Superior temporal gyrus (tissue), 1 donor: ENCODE results near the gene FAHD1.
A peak's percentile ranks its signal among the peaks of the same experiment; 100 is the strongest.
"Not testable (repeated sequence)": the region's sequence is repeated elsewhere in the genome, so short reads cannot be mapped to it uniquely, and the experiment has no call there.

Source experiments
- DNase-seq: peaks from one replicate; pipeline ENCODE4 v3.0.0-alpha.2; 2016; ENCODE audit errors: extremely low spot score

Gene FAHD1

DNA sequence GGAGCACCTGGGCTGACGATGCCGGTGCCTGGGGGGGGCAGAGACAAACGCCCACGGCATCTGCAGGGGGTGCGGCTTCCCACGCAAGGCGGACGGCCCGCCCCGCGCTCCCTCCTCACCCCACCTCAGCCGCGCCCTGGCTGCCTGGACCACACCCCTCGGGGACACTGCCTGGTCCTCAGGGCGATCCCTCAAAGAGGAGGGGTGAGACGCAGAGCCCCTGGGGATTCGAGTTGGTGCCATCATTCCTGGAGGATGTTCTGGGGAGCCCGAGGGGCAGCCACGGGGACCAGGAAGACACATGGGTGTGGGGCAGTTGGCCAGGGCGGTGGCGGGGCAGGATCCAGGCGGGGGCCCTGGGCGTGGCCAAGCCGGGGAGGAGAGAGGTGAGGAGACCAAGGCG, 37.4 kb upstream of the FAHD1 start:
- DNase-seq: no peak

- DNase-seq: no peak
Measured at GRCh38 chr16:1790261-1790610, 36.8 kb upstream of the FAHD1 start.

DNA sequence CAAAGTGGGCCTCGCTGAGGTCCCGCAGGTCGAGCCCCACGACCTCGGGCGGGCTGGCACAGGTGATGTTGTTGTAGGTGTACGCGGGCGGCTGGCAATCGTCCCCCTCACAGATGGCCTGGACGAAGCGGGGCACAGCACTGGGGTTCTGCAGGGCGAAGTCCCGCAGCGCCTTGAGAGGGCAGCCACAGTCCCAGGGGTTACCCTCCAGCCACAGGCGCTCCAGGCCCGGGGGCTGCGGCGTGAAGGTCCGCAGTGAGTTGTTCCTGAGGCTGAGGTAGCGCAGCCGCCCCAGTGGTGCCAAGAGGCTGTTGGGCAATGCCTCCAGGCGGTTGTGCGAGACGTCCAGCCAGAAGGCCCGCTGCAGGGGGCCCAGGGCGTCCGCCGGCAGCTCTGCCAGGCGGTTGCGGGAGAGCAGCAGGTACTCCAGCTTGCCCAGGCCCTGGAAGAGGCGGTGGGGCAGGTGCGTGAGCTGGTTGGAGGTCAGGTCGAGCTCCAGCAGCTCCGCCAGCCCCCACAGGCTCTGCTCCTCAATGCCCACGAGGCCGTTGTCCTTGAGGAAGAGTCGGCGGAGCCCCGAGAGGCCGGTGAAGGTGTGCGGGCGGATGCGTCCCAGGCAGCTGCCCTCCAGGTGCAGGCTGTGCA, 36.3 kb upstream of the FAHD1 start:
- no peak for DNase-seq

DNA sequence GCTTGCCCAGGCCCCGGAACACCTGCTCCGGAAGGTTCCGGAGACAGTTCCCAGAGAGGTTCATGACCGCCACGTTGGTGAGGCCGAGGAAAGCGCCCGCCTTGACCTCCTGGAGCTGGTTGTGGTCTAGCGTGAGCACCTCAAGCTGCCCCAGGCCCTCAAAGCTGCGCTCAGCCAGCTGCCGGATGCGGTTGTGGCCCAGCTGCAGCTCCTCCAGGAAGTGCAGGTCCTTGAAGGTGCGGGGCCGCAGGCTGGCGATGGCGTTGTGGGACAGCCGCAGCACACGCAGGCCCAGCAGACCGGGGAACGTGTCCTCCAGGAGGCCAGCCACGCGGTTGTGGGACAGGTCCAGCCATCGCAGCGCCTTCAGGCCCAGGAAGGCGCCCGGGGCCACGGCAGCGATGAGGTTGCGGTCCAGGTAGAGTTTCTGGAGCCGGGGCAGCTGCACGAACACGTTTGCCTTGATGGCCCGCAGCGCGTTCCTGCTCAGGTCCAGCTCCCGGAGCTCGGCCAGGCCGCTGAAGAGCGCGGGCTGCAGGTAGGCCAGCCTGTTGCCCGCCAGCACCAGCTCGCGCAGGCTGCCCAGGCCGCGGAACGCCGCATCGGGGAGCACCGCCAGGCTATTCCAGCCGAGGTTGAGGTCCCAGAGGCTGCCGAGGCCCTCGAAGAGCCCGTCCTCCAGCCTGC, 35.6 kb upstream of the FAHD1 start:
- no peak for DNase-seq

DNA sequence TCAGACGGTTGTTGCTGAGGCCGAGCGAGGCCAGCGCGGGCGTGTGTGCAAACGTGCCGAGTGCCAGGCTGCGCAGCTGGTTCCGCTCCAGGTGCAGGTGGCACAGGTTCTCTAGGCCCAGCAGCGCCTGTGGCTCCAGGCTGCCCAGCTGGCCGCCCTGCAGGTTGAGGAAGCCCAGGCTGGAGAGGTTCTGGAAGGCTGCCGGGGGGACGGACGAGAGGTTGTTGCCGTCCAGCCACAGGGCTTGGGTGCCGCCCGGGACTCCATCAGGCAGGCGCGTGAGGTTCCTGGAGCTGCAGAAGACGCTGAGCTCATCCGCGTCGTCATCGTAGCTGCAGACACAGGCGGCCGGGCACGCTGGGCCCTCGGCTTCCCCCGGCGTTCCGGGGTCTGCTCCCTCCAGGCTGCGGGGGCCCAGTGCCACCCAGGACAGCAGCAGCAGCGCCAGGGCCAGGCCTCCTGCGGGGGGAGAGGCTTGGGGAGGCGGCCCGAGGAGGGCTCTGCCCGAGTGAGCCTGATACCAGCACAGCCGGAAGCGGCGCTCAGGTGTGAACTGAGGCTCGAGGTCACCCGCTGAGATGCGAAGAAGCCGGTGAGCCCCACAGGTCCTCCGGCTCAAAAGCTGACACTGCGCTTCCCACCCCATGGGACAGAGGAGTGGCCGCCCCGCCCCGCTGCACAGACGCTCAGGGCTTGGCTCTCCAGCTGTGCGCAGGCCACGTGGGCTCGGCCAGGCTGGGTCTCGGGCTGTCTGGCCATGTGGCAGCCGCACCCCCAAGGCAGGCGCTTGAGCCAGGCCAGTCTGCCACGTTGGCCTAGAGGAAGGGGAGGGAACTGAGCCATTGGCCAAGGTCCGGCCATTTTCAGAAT, 34.8 kb upstream of the FAHD1 start:
- no peak for DNase-seq

DNA sequence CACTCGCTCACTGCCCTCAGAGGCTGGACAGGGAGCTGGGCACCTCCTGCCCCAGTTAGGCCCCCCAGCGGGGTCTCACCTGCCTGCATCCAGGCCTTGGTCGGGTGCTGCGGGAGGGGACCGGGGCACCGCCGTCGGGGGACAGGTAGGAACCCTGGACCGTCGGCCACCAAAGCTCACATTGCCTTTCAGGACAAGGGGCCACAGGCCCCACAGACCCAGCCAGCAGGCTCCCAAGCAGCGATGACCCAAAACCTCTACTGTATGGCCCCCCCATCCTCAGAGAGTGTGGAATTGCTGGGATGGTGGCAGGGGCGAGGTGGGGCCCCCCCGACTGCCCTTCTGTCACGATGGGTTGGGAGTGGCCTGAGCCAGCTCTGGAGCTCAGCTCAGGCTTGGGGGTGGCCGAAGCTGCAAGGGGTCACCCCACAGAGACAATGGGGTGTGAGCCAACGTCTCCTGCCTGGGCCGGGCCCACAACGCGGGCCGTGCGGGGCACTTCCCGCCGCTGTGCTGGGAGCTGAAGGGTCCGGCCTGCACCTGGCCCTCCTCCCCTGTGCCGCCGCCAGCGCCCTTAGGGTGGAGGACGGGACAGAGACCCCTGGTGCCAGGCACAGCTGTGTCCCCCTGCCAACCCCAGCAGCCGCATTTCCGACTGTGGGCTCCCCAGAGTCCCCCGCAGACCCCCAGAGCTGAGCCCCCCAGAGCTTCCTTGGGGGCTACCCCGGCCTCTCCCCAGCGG, 34.0 kb upstream of the FAHD1 start:
- DNase-seq: no peak

GRCh38 chr16:1793578-1794220, 33.3 kb upstream of the FAHD1 start, which contains the start of gene IGFALS:
IGFALS (minus strand) TSS chr16:1793705; CDS start chr16:1793652, 53 bp downstream.
- DNase-seq: no peak

- no peak for DNase-seq
Measured at GRCh38 chr16:1794221-1794871, 32.7 kb upstream of the FAHD1 start.

- DNase-seq: no peak
Measured at GRCh38 chr16:1794908-1795666, 31.9 kb upstream of the FAHD1 start.

GRCh38 chr16:1799263-1799662, 27.7 kb upstream of the FAHD1 start:
- DNase-seq: not testable (repeated sequence)

DNA sequence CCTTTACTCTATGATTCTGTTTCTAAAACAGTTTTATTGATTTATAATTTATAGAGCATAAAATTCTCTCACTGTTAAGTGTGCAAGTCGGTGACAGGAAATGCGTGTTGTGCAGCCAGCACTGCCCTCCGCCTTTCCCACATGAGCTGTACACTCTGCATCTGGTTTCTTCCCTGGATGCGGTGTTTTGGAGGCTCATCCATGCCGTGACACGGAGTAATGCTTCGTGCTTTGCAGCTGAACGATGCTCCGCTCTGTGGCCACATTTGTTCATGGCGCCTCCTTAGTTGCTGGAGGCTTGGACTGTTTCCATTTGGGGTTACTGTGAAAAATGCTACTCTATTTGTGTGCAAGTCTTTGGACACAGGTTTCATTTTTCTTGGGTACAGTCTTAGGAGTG, 26.3 kb upstream of the FAHD1 start:
- no peak for DNase-seq

GRCh38 chr16:1807626-1808025, 19.4 kb upstream of the FAHD1 start:
- no peak for DNase-seq

- DNase-seq: no peak
Measured at GRCh38 chr16:1808691-1809090, 18.3 kb upstream of the FAHD1 start.

DNA sequence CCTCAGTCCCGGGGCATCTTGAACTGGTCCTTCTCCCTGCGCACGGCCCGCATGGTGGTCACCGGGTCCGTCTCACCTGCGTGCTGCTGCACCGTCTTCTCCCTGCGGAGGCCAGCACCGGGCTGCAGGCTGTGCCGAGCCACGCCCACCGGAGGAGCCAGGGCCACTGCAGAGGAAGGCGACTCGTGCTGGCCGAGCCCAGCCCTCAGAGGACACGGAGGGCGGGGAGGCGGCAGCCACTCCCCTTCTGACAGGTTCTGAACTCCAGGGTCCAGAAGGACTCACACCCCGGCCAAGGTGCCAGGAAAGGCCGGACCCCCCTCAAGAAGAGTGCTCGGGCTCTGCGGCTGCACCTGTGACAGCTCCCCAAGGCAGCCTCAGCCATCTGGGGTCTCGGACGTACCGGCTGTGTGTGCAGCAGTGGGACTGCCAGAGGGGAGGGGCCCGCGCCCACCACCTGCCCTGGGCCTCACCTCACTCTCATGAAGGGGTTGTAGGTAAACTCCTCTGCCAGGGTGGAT, 17.7 kb upstream of the FAHD1 start:
- DNase-seq: no peak

DNA sequence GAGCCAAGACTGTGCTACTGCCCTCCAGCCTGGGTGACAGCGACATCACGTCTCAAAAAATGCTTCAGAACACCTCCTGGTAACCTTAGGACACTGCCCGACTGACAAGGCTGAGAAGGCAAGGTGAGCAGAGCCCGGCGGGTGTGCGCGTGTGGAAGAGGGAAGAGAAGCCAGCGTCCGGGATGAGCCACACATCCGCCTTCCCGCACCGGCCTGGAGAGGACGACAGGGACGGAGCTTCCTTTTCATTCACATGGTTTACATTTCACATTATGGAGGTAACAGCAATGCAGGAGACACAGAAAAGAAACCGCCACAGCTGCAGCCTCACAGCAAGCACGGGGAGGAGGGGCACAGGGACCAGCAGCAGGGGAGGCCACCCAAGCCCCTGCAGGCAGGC, 16.9 kb upstream of the FAHD1 start:
- no peak for DNase-seq

GRCh38 chr16:1810536-1810935, 16.5 kb upstream of the FAHD1 start:
- DNase-seq: no peak

DNA sequence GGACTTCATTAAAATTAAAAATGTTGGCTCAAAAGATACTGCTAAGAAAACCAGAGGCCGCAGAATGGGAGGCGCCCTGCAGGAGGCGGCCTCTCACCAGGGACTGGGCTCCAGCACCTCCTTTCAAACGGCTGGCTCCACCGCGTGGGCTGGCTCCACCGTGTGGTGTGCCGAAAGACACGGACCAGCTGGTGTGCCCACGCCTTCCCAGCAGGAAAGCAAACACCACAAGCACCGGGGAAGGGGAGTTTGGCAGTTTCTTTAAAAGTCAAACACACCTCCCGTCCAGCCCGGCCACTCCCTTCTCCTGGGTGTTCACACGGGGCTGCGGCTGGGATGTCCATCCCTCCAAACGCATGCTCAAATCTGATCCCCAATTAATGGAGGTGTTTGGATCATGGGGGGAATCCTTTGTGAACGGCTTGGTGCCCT, 14.3 kb upstream of the FAHD1 start:
- DNase-seq: peak; percentile 38

DNA sequence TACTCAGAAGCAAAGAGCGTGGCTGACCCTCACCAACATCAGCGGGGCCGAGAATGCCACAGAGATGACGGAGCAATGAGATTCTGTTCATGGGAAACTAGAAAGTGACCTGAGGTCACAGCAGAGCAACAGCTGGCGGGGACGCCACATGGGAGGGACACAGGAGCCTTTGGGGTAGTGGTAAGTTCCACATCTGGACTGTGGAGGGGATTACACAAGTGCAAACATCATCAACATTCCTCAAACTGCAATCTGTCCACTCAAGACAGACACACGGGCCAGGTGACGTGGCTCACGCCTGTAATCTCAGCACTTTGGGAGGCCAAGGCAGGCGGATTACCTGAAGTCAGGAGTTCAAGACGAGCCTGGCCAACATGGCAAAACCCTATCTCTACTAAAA, 11.5 kb upstream of the FAHD1 start:
- no peak for DNase-seq

DNA sequence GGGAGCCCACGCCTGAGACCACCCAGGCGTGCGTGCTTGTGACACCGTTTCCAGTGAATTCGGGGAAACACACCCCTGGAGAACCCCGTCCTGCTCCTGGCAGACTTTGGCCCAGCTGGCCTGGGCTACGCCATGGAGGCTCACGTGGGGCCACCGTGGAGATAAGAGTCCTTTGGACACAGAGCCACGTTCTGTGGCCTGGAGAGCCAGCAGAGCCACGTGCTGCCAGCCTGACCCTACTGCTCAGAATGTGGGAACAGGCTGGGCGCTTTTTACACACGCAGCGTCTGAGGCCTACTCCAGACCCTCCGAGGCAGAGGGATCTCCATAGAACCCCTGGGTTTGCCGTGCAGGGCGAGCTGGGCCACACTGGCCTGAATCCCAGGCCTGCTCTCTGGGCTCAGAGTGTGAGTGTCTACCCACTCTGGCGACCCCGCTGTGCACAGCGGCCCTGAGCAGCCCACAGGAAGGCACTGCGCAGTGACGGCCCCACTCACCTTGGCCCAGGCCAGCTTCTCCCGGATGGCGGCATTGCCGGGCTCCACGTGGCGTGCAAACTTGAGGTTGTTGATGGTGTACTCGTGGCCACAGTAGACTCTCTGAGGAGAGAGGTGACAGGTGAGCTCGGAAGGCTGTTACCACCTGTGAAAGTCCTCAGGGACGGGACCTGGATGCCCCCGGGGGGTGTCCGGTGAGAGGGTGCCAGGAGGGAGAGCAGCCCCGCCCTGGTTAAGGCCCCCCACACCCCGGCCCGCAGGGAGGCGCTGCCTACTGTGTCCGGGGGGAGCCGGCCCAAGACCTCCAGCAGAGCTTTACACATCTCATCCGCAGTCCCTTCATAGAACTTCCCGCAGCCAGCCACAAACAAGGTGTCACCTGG, 10.4 kb upstream of the FAHD1 start:
- no peak for DNase-seq
